ES-I3 (cell line): ENCODE measurements around the gene ZDHHC19.
"Not testable (repeated sequence)": the region's sequence is repeated elsewhere in the genome, so short reads cannot be mapped to it uniquely, and the experiment has no call there.

Experiments used
- H3K36me3 ChIP-seq: 2 replicates; pipeline ENCODE4 v1.6.1; 2013; ENCODE audit warnings: mild to moderate bottlenecking, low read length, control low read depth, moderate library complexity; ENCODE audit not compliant: insufficient read depth
- H3K4me1 ChIP-seq: 2 replicates; pipeline ENCODE4 v1.6.1; 2013; ENCODE audit warnings: mild to moderate bottlenecking, control low read depth, low read length; ENCODE audit not compliant: insufficient read depth
- H3K9ac ChIP-seq: 2 replicates; pipeline ENCODE4 v1.6.1; 2013; ENCODE audit warnings: low read depth, mild to moderate bottlenecking, low read length, moderate library complexity
- H3K9me3 ChIP-seq: 2 replicates; pipeline ENCODE4 v1.6.1; 2013; ENCODE audit warnings: mild to moderate bottlenecking, low read length, moderate library complexity; ENCODE audit not compliant: control insufficient read depth, insufficient read depth

ZDHHC19 gene

GRCh38 chr3:196210673-196211556 is at the start of gene ZDHHC19:
Gene ZDHHC19, minus strand, starts transcription at chr3:196211400. Its CDS starts 85 bp downstream, at chr3:196211315.
- H3K36me3 ChIP-seq: no peaks in the 10 kb centered on the region
- H3K9ac ChIP-seq: no peak within 1 kb of the TSS
- H3K9me3 ChIP-seq: no peaks in the 10 kb centered on the region
- peaks cover 10% of the 10 kb centered on the region; the same call in 1 of the 2 replicates for H3K4me1 ChIP-seq

- Histone ChIP-seq H3K36me3 (no peaks in the 10 kb centered on the region; the same call in 1 of the 2 replicates), H3K9me3 (no peaks in the 10 kb centered on the region), H3K4me1 (peaks cover 7% of the 10 kb centered on the region; the same call in 1 of the 2 replicates)
Observed at GRCh38 chr3:196260784-196261183, 49.6 kb upstream of the ZDHHC19 start.

GRCh38 chr3:196255776-196256175 is 44.6 kb upstream of the ZDHHC19 start:
- Histone ChIP-seq H3K9ac (no peak overlapping the region), H3K36me3 (peaks cover 3% of the 10 kb centered on the region; the same call in 1 of the 2 replicates), H3K4me1 (no peaks in the 10 kb centered on the region), H3K9me3 (no peaks in the 10 kb centered on the region)

More at GRCh38 chr3:196260784-196261183, 49.6 kb upstream of the ZDHHC19 start:
- no peak overlapping the region for H3K9ac ChIP-seq

- Histone ChIP-seq H3K36me3 (peaks cover 3% of the 10 kb centered on the region; the same call in 1 of the 2 replicates), H3K9ac (no peak overlapping the region), H3K4me1 (no peaks in the 10 kb centered on the region), H3K9me3 (no peaks in the 10 kb centered on the region)
Observed at GRCh38 chr3:196254376-196255283, 43.4 kb upstream of the ZDHHC19 start.

- peaks cover 13% of the 10 kb centered on the region for H3K36me3 ChIP-seq
- H3K4me1 ChIP-seq: no peaks in the 10 kb centered on the region
- H3K9me3 ChIP-seq: no peaks in the 10 kb centered on the region
- no peak overlapping the region for H3K9ac ChIP-seq
Observed at GRCh38 chr3:196251918-196252317, 40.7 kb upstream of the ZDHHC19 start.

GRCh38 chr3:196246612-196247308 is 35.6 kb upstream of the ZDHHC19 start:
- no peaks in the 10 kb centered on the region for H3K9me3 ChIP-seq
- H3K36me3 ChIP-seq: peaks cover 24% of the 10 kb centered on the region
- no peaks in the 10 kb centered on the region for H3K4me1 ChIP-seq
- H3K9ac ChIP-seq: no peak overlapping the region

- not testable (repeated sequence) for H3K9me3 ChIP-seq, H3K9ac ChIP-seq, H3K4me1 ChIP-seq
- H3K36me3 ChIP-seq: peaks cover 28% of the 10 kb centered on the region
Observed at GRCh38 chr3:196244166-196244565, 33.0 kb upstream of the ZDHHC19 start.

- no peak overlapping the region for H3K9ac ChIP-seq
- H3K36me3 ChIP-seq: peaks cover 24% of the 10 kb centered on the region
- H3K9me3 ChIP-seq: no peaks in the 10 kb centered on the region
- H3K4me1 ChIP-seq: no peaks in the 10 kb centered on the region
Observed at GRCh38 chr3:196241704-196242103, 30.5 kb upstream of the ZDHHC19 start.

- H3K36me3 ChIP-seq: peaks cover 20% of the 10 kb centered on the region
- H3K9me3 ChIP-seq: no peaks in the 10 kb centered on the region
- no peaks in the 10 kb centered on the region for H3K4me1 ChIP-seq
- no peak overlapping the region for H3K9ac ChIP-seq
Observed at GRCh38 chr3:196240424-196240823, 29.2 kb upstream of the ZDHHC19 start.

- Histone ChIP-seq H3K9ac (no peak overlapping the region), H3K9me3 (no peaks in the 10 kb centered on the region), H3K4me1 (no peaks in the 10 kb centered on the region), H3K36me3 (peaks cover 18% of the 10 kb centered on the region)
Observed at GRCh38 chr3:196238612-196239560, 27.7 kb upstream of the ZDHHC19 start.

GRCh38 chr3:196237203-196237602 is 26.0 kb upstream of the ZDHHC19 start:
- H3K36me3 ChIP-seq: peaks cover 16% of the 10 kb centered on the region

GRCh38 chr3:196236223-196236622 is 25.0 kb upstream of the ZDHHC19 start:
- H3K4me1 ChIP-seq: no peaks in the 10 kb centered on the region
- H3K9me3 ChIP-seq: no peaks in the 10 kb centered on the region
- H3K9ac ChIP-seq: no peak overlapping the region
- peaks cover 8% of the 10 kb centered on the region for H3K36me3 ChIP-seq

More at GRCh38 chr3:196237203-196237602, 26.0 kb upstream of the ZDHHC19 start:
- Histone ChIP-seq H3K4me1 (no peaks in the 10 kb centered on the region), H3K9ac (no peak overlapping the region), H3K9me3 (no peaks in the 10 kb centered on the region)

GRCh38 chr3:196235452-196236122 is 24.4 kb upstream of the ZDHHC19 start:
- Histone ChIP-seq H3K36me3 (peaks cover 8% of the 10 kb centered on the region), H3K9ac (no peak overlapping the region), H3K4me1 (no peaks in the 10 kb centered on the region), H3K9me3 (no peaks in the 10 kb centered on the region)
